AG04450 (cell line): ENCODE measurements around the gene CCDC13. TPM values are rescaled to one million over a fixed set of nuclear protein-coding genes. Genes with fewer than 3 reads are reported as not detected.

ENCODE experiments used
- CTCF ChIA-PET: fragments of 300-600, 350-600 bp; formaldehyde crosslinking; extraction: SDS; loops from one replicate; lab custom pipeline; 2022; ENCODE audit warnings: antibody characterized with exemption, inconsistent platforms; lab: Charles Lee
- POLR2A ChIA-PET: fragments of 350-600 bp; formaldehyde crosslinking; extraction: SDS; loops from one replicate; lab custom pipeline; 2021; ENCODE audit warnings: antibody characterized with exemption, inconsistent platforms; lab: Yijun Ruan, JAX
- DNase-seq: peaks from one replicate; pipeline ENCODE4 v3.0.0-alpha.2; 2011; ENCODE audit warnings: low read depth, low spot score
- H3K27ac ChIP-seq: one replicate; pipeline ENCODE4 v1.5.1; 2012; ENCODE audit warnings: low read depth, low read length, control low read depth
- H3K27me3 ChIP-seq: one replicate; pipeline ENCODE4 v1.6.0; 2012; ENCODE audit warnings: low read length; ENCODE audit not compliant: control insufficient read depth, insufficient read depth
- H3K4me3 ChIP-seq: 2 replicates; pipeline ENCODE4 v1.5.1; 2011; ENCODE audit warnings: mild to moderate bottlenecking, low read depth, low read length, control low read depth
- H3K9me3 ChIP-seq: 2 replicates; pipeline ENCODE4 v1.5.1; 2012; ENCODE audit warnings: low read length; ENCODE audit not compliant: control insufficient read depth, insufficient read depth
- polyA plus RNA-seq: library from polyadenylated mRNA; depleted of rRNA; stranded (reverse); fragments of >200 nt; gene quantifications from 2 replicates; pipeline ENCODE4 v1.2.3, GENCODE V29; 2011
- TF ChIP-seq, protein P1 (sequence below): IDR thresholded peaks from 2 replicates; pipeline ENCODE4 v1.5.1; 2011; ENCODE audit warnings: low read depth, low read length, control low read depth, inconsistent platforms

The CCDC13 gene
- polyA plus RNA-seq, 1 experiment = 0.20 TPM

DNA sequence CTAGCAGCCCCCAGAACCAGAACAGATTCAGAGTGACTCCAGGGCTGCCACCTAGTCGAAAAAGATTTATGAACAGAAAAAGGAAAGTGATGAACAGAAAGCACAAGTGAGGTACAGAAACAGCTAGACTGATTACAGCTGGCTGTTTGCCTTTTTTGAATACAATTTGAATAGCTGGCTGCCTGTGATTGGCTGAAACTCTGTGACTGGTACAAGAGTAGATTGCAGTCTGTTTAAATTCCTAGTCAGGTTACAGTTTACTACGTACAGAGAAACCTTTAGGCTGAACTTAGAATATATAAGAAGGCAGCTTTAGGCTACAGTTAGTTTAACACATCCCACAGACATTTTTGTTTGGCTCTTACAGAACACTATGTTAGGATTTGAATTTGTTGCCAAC lies 10.0 kb downstream of the CCDC13 start:
- Histone ChIP-seq H3K27ac (no peak overlapping the region), H3K4me3 (no peak overlapping the region), H3K9me3 (no peaks in the 10 kb centered on the region), H3K27me3 (peaks cover 8% of the 10 kb centered on the region)
- ChIA-PET POLR2A (interaction anchor here (1.5 kb wide), 1 partner anchor 16 kb away, joined by 3 read pairs; no protein-coding TSS in a partner anchor), CTCF (interaction anchor here (1.2 kb wide), 1 partner anchor 13 kb away, joined by 4 read pairs; no protein-coding TSS in a partner anchor)
- no peak for DNase-seq
- TF ChIP-seq, protein P1, sequence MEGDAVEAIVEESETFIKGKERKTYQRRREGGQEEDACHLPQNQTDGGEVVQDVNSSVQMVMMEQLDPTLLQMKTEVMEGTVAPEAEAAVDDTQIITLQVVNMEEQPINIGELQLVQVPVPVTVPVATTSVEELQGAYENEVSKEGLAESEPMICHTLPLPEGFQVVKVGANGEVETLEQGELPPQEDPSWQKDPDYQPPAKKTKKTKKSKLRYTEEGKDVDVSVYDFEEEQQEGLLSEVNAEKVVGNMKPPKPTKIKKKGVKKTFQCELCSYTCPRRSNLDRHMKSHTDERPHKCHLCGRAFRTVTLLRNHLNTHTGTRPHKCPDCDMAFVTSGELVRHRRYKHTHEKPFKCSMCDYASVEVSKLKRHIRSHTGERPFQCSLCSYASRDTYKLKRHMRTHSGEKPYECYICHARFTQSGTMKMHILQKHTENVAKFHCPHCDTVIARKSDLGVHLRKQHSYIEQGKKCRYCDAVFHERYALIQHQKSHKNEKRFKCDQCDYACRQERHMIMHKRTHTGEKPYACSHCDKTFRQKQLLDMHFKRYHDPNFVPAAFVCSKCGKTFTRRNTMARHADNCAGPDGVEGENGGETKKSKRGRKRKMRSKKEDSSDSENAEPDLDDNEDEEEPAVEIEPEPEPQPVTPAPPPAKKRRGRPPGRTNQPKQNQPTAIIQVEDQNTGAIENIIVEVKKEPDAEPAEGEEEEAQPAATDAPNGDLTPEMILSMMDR = no peak

DNA sequence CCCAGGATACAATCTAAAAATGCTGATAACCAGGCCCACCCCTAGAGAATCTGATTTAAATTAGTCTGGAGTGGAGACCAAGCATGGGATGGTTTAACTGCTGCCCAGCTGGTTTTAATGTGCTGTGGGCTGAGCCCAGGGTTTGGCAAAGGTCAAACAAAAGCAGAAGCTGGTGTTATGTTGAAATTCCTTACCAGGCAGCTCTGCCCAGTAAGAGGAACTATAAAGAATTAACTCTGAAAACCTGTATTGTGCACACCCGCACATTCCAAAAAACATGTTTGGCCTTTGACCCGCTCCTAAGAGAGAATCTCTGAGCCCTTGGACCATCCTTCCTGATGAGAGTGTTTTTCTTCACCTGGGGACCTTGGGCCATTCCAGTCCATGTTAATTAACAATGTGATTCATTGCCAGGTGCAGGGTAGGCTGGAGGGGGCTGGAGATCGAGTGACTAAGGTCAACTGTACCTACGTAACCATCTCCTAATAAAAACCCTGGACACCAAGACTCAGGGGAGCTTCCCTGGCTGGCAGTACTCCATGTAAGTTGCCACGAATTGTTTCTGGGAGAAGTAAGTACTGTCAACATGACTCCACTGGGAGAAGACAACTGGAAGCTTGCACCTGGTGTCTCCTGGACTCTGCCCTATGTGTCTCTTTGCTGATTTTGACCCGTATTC lies 10.9 kb downstream of the CCDC13 start:
- Histone ChIP-seq H3K27ac (no peak overlapping the region), H3K9me3 (no peaks in the 10 kb centered on the region), H3K4me3 (no peak overlapping the region), H3K27me3 (peaks cover 10% of the 10 kb centered on the region)
- DNase-seq = no peak
- CTCF ChIA-PET = interaction anchor here (0.6 to 1.2 kb wide), 3 partner anchors 13 to 172 kb away, joined by 3 to 4 read pairs (median 3); partner anchors contain the start of gene SS18L2
- TF ChIP-seq, protein P1 = no peak
- POLR2A ChIA-PET = interaction anchor here (0.6 to 1.5 kb wide), 2 partner anchors 17 to 800 kb away, joined by 3 to 9 read pairs; partner anchors contain the start of gene ULK4

DNA sequence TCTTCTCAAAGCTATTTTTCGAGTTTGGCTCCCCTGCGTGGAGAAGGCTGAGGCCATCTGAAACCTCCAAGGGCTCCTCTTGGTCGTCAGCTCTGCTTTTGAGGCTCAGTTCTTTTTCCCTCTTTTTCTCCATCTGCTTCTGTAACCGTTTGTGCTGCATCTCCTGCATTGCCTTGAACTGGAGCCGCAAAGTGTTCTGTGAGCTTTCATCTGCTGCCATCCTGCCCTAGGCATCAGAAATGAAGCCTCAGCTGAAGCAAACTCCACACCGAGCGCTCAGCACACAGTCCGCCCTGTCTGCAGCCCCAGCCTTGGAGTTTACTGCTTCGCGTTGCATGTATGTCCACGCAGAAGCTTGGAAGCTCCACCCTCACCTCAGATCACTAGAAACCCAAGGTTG lies 14.9 kb downstream of the CCDC13 start:
- TF ChIP-seq, protein P1 = no peak
- ChIA-PET CTCF (interaction anchor here (0.8 to 1.2 kb wide), 3 partner anchors 8 to 186 kb away, joined by 3 to 6 read pairs (median 3); no protein-coding TSS in a partner anchor), POLR2A (no interaction called here)
- Histone ChIP-seq H3K27ac (no peak overlapping the region), H3K4me3 (no peak overlapping the region), H3K9me3 (no peaks in the 10 kb centered on the region), H3K27me3 (peaks cover 23% of the 10 kb centered on the region)
- no peak for DNase-seq

DNA sequence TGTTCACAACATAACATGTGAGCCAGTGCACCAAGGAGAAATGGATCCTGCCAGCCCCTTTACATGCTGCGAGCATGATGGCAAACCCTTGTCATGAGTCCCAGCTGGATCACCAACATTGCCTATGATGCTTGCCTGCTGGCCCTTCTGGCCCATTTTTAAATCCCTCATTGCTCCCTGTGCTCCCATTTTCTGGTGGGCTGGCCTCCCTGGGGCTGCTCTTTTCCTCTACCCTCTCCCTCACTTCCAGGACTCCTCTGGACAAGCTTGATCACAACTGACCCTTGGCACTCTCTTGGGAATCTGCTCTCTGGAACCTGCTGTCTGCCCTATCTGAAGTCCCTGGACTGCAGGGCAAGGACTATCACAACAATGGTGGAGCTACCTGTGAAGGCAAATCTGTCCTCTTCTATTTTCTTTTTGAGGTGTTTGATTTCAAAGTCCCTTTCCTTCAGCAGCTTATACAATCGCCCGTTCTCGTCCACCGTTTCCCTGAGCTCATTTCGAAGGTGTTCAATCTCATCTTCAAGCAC lies 16.3 kb downstream of the CCDC13 start:
- Histone ChIP-seq H3K27me3 (peaks cover 23% of the 10 kb centered on the region), H3K4me3 (no peak overlapping the region), H3K27ac (no peak overlapping the region), H3K9me3 (no peaks in the 10 kb centered on the region)
- ChIA-PET POLR2A (interaction anchor here (0.6 kb wide), 1 partner anchor 111 kb away, joined by 7 read pairs; no protein-coding TSS in a partner anchor), CTCF (interaction anchor here (0.6 to 3.5 kb wide), 5 partner anchors 12 to 1042 kb away, joined by 3 to 25 read pairs (median 4); no protein-coding TSS in a partner anchor)
- DNase-seq = no peak
- TF ChIP-seq, protein P1 = no peak
